HepG2 (cell line): Measurements from ENCODE around the gene CCNQ. TPM values are rescaled to one million over a fixed set of nuclear protein-coding genes. Genes with fewer than 3 reads are reported as not detected.
A peak's percentile ranks its signal among the peaks of the same experiment; 100 is the strongest.

ENCODE experiments used
- ADNP ChIP-seq: sonication (generic); formaldehyde crosslinking; IDR thresholded peaks from 2 replicates; pipeline ENCODE4 v1.4.0; 2020; ENCODE audit warnings: missing genetic modification reagents
- ARHGAP35 ChIP-seq: sonication (generic); formaldehyde crosslinking; IDR thresholded peaks from 2 replicates; pipeline ENCODE4 v1.9.0; 2022; ENCODE audit warnings: mild to moderate bottlenecking, inconsistent platforms, moderate library complexity, missing genetic modification reagents, borderline replicate concordance
- ARNT2 ChIP-seq: sonication (generic); formaldehyde crosslinking; IDR thresholded peaks from 2 replicates; pipeline ENCODE4 v1.8.0; 2022; ENCODE audit warnings: mild to moderate bottlenecking, low read depth, missing genetic modification reagents, moderate library complexity
- KDM4B ChIP-seq: sonication (generic); formaldehyde crosslinking; IDR thresholded peaks from 2 replicates; pipeline ENCODE4 v1.4.0; 2020; ENCODE audit warnings: missing genetic modification reagents
- NFRKB ChIP-seq: fragments of 450-650 bp; IDR thresholded peaks from 2 replicates; pipeline ENCODE4 v1.6.1; 2017
- NKX3-1 ChIP-seq: sonication (generic); formaldehyde crosslinking; IDR thresholded peaks from 2 replicates; pipeline ENCODE4 v1.5.0; 2020; ENCODE audit warnings: missing genetic modification reagents
- PHF5A ChIP-seq: IDR thresholded peaks from one replicate; pipeline ENCODE4 v1.6.1; 2018; ENCODE audit warnings: low read depth, missing genetic modification reagents; ENCODE audit not compliant: unreplicated experiment
- RFXANK ChIP-seq: IDR thresholded peaks from 2 replicates; pipeline ENCODE4 v1.6.1; 2016
- SIN3B ChIP-seq: fragments of 150-350 bp; IDR thresholded peaks from 2 replicates; pipeline ENCODE4 v1.6.1; 2014; ENCODE audit warnings: low read length
- SNAPC2 ChIP-seq: sonication (generic); formaldehyde crosslinking; IDR thresholded peaks from 2 replicates; pipeline ENCODE4 v1.8.1; 2022; ENCODE audit warnings: mild to moderate bottlenecking, missing genetic modification reagents
- SP2 ChIP-seq: sonication (generic); formaldehyde crosslinking; IDR thresholded peaks from 2 replicates; pipeline ENCODE4 v1.5.1; 2020; ENCODE audit warnings: mild to moderate bottlenecking, missing genetic modification reagents
- SP5 ChIP-seq: IDR thresholded peaks from 2 replicates; pipeline ENCODE4 v1.6.1; 2016; ENCODE audit warnings: low read depth, borderline replicate concordance
- TAF1 ChIP-seq: sonication (generic); formaldehyde crosslinking; IDR thresholded peaks from 2 replicates; pipeline ENCODE4 v1.4.0; 2020; ENCODE audit warnings: missing genetic modification reagents
- ZNF121 ChIP-seq: sonication (generic); formaldehyde crosslinking; IDR thresholded peaks from 2 replicates; pipeline ENCODE4 v1.5.0; 2020; ENCODE audit warnings: mild to moderate bottlenecking, missing genetic modification reagents
- ZNF33B ChIP-seq: sonication (generic); formaldehyde crosslinking; IDR thresholded peaks from 2 replicates; pipeline ENCODE4 v1.5.1; 2020; ENCODE audit warnings: mild to moderate bottlenecking, missing genetic modification reagents
- ZNF598 ChIP-seq: sonication (generic); formaldehyde crosslinking; IDR thresholded peaks from 2 replicates; pipeline ENCODE4 v1.5.1; 2020; ENCODE audit warnings: mild to moderate bottlenecking, missing genetic modification reagents, borderline replicate concordance
- ZNF724P ChIP-seq: sonication (generic); formaldehyde crosslinking; IDR thresholded peaks from 2 replicates; pipeline ENCODE4 v1.8.0; 2022; ENCODE audit warnings: missing genetic modification reagents, borderline replicate concordance
- ZSCAN20 ChIP-seq: sonication (generic); formaldehyde crosslinking; IDR thresholded peaks from 2 replicates; pipeline ENCODE4 v1.4.0; 2020; ENCODE audit warnings: missing genetic modification reagents, mild to moderate bottlenecking, borderline replicate concordance
- polyA plus RNA-seq, 8 experiments: library from polyadenylated mRNA; depleted of rRNA in 3 of 8; stranded (reverse) in 7 of 8; unstranded in 1 of 8; fragments of >200 nt; fragmentation: Illumina TruSeq in 4 of 8; extraction: Trizol in 4 of 8; gene quantifications; 2 replicates each; pipeline versions ENCODE4 v1.2.1 to v1.2.3, GENCODE V29; 2011 to 2016; ENCODE audit warnings: low read depth in 4 of 8, missing spikeins in 1 of 8, mixed read lengths in 1 of 8; ENCODE audit not compliant: insufficient read depth in 1 of 8
- total RNA-seq, 5 experiments: library from RNA; depleted of rRNA; stranded (reverse); fragments of >200 nt; fragmentation: Illumina TruSeq; extraction: Trizol; gene quantifications; 2 replicates each; pipeline ENCODE4 v1.2.3, GENCODE V29; 2016; ENCODE audit warnings: low read depth in 1 of 5
- TF ChIP-seq, protein P1 (sequence below): IDR thresholded peaks from 2 replicates; pipeline ENCODE4 v1.4.0; 2020; ENCODE audit warnings: mild to moderate bottlenecking, missing genetic modification reagents
- TF ChIP-seq, protein P2 (sequence below): sonication (generic); formaldehyde crosslinking; IDR thresholded peaks from 2 replicates; pipeline ENCODE4 v1.5.1; 2020; ENCODE audit warnings: mild to moderate bottlenecking, missing genetic modification reagents
- TF ChIP-seq, protein P3 (sequence below): sonication (generic); formaldehyde crosslinking; IDR thresholded peaks from 2 replicates; pipeline ENCODE4 v1.5.1; 2020; ENCODE audit warnings: mild to moderate bottlenecking, missing genetic modification reagents, moderate library complexity
- TF ChIP-seq, protein P4 (sequence below): sonication (generic); formaldehyde crosslinking; IDR thresholded peaks from 2 replicates; pipeline ENCODE4 v1.5.0; 2020; ENCODE audit warnings: missing genetic modification reagents

Gene CCNQ
- total and polyA plus RNA-seq, 2 of the 13 experiments (the other 11 are each of a cell fraction or from before 2014, with no cell fraction given): 15.0 to 25.5 TPM

DNA sequence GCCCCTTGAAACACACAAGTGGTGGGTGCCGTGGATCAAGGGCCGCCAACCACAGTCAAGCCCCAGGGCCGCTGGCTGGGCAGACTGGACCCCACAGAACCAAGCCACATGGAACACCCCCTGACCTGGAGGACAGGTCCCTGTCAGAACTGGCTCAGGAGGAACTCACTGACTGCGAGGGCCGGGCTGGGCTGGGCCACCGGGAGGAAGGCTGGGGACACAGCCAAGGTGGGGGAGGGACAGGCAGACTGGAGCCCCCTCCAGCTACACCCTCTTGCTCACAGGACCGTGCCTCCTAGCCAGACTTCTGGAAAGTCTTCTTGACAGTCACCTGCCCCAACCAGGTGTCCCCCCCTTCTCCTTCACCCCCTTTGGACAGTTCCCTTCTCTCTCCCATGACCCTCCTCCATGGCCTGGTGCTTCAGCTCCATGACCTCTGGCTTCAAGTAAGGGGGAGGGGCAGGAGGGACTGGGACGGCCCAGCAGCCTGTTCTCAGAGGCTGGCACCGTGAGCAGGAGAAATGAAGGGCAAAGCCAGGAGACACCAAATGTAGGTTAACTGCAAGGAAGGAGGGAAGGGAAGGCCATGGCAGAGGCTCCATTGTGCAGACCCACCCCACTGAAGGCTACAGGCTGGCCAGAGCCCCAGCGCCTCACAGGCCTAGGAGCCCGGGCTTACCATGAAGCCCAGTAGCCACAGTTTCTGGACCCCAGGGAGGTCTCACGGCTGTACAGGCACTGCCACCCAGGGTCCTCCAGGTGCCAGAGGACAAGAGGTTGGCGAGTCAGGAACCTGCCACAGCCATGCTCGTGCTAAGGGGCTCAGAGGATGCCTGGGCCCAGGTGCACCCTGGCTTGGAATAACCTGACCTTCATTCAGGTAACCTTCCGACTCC, 25.5 kb upstream of the CCNQ start (continued):
- TF ChIP-seq, protein P1, sequence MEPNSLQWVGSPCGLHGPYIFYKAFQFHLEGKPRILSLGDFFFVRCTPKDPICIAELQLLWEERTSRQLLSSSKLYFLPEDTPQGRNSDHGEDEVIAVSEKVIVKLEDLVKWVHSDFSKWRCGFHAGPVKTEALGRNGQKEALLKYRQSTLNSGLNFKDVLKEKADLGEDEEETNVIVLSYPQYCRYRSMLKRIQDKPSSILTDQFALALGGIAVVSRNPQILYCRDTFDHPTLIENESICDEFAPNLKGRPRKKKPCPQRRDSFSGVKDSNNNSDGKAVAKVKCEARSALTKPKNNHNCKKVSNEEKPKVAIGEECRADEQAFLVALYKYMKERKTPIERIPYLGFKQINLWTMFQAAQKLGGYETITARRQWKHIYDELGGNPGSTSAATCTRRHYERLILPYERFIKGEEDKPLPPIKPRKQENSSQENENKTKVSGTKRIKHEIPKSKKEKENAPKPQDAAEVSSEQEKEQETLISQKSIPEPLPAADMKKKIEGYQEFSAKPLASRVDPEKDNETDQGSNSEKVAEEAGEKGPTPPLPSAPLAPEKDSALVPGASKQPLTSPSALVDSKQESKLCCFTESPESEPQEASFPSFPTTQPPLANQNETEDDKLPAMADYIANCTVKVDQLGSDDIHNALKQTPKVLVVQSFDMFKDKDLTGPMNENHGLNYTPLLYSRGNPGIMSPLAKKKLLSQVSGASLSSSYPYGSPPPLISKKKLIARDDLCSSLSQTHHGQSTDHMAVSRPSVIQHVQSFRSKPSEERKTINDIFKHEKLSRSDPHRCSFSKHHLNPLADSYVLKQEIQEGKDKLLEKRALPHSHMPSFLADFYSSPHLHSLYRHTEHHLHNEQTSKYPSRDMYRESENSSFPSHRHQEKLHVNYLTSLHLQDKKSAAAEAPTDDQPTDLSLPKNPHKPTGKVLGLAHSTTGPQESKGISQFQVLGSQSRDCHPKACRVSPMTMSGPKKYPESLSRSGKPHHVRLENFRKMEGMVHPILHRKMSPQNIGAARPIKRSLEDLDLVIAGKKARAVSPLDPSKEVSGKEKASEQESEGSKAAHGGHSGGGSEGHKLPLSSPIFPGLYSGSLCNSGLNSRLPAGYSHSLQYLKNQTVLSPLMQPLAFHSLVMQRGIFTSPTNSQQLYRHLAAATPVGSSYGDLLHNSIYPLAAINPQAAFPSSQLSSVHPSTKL (CRISPR knock-in tag): no peak
- no peak for TF ChIP-seq ZNF724P (CRISPR knock-in tag)
- TF ChIP-seq, protein P2, sequence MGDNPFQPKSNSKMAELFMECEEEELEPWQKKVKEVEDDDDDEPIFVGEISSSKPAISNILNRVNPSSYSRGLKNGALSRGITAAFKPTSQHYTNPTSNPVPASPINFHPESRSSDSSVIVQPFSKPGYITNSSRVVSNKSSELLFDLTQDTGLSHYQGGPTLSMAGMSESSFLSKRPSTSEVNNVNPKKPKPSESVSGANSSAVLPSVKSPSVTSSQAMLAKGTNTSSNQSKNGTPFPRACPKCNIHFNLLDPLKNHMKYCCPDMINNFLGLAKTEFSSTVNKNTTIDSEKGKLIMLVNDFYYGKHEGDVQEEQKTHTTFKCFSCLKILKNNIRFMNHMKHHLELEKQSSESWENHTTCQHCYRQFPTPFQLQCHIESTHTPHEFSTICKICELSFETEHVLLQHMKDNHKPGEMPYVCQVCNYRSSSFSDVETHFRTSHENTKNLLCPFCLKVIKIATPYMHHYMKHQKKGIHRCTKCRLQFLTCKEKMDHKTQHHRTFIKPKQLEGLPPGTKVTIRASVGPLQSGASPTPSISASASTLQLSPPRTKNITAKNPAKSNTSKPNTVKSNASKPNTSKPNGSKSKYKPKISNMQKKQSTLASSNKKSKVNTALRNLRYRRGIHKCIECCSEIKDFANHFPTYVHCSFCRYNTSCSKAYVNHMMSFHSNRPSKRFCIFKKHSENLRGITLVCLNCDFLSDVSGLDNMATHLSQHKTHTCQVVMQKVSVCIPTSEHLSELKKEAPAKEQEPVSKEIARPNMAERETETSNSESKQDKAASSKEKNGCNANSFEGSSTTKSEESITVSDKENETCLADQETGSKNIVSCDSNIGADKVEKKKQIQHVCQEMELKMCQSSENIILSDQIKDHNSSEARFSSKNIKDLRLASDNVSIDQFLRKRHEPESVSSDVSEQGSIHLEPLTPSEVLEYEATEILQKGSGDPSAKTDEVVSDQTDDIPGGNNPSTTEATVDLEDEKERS (CRISPR knock-in tag): no peak
- TF ChIP-seq KDM4B (CRISPR knock-in tag): no peak
- TF ChIP-seq ZNF598: no peak
- no peak for TF ChIP-seq ARNT2
- TF ChIP-seq TAF1 (CRISPR knock-in tag): peak; percentile 73
- TF ChIP-seq ARHGAP35 (CRISPR knock-in tag): no peak
- TF ChIP-seq SP2 (CRISPR knock-in tag): no peak
- TF ChIP-seq NKX3-1 (CRISPR knock-in tag): no peak
- TF ChIP-seq SIN3B: no peak
- TF ChIP-seq PHF5A (CRISPR knock-in tag): no peak
- no peak for TF ChIP-seq ZSCAN20 (CRISPR knock-in tag)
- no peak for TF ChIP-seq RFXANK (CRISPR knock-in tag)
- TF ChIP-seq, protein P3, sequence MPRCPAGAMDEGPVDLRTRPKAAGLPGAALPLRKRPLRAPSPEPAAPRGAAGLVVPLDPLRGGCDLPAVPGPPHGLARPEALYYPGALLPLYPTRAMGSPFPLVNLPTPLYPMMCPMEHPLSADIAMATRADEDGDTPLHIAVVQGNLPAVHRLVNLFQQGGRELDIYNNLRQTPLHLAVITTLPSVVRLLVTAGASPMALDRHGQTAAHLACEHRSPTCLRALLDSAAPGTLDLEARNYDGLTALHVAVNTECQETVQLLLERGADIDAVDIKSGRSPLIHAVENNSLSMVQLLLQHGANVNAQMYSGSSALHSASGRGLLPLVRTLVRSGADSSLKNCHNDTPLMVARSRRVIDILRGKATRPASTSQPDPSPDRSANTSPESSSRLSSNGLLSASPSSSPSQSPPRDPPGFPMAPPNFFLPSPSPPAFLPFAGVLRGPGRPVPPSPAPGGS (CRISPR knock-in tag): no peak
- no peak for TF ChIP-seq SNAPC2
- TF ChIP-seq SP5 (CRISPR knock-in tag): peak; percentile 43; the same call in 1 of the 2 replicates
- TF ChIP-seq ZNF121 (CRISPR knock-in tag): no peak
- TF ChIP-seq, protein P4, sequence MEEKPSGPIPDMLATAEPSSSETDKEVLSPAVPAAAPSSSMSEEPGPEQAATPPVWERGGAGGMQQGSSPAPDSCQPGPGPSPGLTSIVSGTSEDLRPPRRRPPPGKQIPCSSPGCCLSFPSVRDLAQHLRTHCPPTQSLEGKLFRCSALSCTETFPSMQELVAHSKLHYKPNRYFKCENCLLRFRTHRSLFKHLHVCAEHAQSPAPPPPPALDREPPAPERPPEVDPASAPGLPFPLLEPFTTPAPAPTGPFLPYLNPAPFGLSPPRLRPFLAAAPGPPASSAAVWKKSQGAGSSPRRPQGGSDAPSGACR (CRISPR knock-in tag): no peak
- TF ChIP-seq ZNF33B (CRISPR knock-in tag): no peak
- no peak for TF ChIP-seq ADNP (CRISPR knock-in tag)
- no peak for TF ChIP-seq NFRKB
